GM21576 (cell line): ENCODE measurements around the gene RGS18.
A peak's percentile ranks its signal among the peaks of the same experiment; 100 is the strongest.
"Not testable (repeated sequence)": the region's sequence is repeated elsewhere in the genome, so short reads cannot be mapped to it uniquely, and the experiment has no call there.

Source experiments
- ATAC-seq: cut with Tn5 transposase; IDR thresholded peaks from one replicate; pipeline ENCODE4 v1.9.1; 2021; ENCODE audit warnings: mild to moderate bottlenecking, moderate library complexity; ENCODE audit not compliant: unreplicated experiment

The RGS18 gene

DNA sequence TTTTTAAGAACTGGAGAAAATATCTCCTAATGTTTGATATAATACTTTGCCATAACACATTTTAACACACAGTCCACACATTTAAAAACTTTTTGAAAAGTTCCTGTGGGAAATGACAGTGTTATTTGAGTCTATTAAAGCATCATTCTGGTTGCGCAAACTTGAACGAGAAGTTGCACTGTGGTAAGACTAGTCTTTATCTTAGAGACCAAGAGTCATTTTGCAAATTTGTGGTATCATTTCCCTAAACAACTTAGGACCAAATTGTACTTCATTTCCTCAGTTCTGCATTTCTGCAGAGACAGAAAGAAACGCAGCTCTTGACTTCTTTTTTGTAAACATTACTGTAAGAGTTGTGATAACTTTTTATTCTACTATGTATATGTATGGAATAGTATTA, at the start of gene RGS18:
Gene RGS18, plus strand, starts transcription at position 282 of the 400 bp plus-strand sequence. CDS start 176 bp downstream, outside the sequence.
- ATAC-seq: peak; percentile 87

- ATAC-seq: no peak
These were observed 48.7 kb upstream of the RGS18 start for GRCh38 chr1:192109576-192109975.

DNA sequence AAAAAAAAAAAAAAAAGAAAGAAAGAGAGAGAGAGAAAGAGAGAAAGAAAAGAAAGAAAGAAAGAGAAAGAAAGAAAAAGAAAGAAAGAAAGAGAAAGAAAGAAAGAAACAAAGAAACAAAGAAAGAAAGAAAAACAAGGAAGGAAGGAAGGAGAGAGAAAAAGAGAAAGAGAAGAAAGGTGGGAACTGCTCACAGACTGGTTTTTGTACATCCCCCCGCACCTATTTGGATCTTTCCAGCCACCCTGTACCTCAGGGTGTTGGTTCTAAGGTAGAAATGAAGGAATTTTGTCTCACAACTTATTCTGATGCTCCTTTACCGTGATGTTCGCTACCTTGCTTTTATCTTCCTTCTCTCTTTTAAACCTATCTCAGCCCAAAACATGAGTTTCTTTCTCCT, 43.3 kb upstream of the RGS18 start:
- no peak for ATAC-seq

DNA sequence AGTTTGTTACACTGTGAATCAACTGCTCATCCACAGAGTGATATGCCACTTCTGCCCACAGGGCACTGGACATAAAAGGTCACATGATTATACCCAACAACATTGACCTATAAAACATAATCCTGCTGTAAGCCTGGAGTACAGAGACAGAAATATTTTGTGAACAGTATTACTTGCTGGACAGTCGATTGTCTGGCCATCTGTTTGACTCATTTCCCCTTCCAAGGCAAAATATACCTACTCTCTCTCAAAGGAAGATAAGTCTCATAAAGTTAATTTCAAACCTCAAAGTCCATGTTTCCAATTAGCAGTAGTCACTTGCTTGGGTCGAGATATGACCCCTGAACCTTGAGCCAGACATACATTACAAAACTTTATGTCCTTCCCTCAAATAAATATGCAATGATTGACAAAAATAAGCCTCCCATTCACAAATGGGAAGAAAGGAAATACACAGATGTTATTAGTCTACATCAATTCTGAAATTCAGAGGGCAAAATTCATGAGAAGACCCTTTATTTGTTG, 39.3 kb upstream of the RGS18 start:
- ATAC-seq: no peak

GRCh38 chr1:192119701-192120100, 38.6 kb upstream of the RGS18 start:
- no peak for ATAC-seq

DNA sequence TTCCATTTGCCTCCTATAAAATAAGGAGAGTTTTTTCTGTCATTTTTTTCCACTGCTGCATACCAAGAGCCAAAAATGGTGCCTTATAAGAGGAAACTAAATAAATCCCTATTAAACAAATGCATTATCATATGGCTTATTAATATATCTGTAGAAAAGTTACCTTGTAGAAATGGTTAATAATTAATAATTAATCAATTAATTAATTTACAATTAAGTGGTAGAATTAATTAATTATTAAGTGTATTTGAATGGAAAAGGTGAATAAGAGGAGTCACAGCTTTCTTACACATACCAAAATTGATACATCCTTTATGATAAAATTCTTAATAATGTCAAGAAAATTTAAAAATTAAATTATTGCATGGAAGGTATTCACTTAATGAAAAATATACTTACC, 35.6 kb upstream of the RGS18 start:
- no peak for ATAC-seq

GRCh38 chr1:192123212-192123611, 35.0 kb upstream of the RGS18 start:
- no peak for ATAC-seq

DNA sequence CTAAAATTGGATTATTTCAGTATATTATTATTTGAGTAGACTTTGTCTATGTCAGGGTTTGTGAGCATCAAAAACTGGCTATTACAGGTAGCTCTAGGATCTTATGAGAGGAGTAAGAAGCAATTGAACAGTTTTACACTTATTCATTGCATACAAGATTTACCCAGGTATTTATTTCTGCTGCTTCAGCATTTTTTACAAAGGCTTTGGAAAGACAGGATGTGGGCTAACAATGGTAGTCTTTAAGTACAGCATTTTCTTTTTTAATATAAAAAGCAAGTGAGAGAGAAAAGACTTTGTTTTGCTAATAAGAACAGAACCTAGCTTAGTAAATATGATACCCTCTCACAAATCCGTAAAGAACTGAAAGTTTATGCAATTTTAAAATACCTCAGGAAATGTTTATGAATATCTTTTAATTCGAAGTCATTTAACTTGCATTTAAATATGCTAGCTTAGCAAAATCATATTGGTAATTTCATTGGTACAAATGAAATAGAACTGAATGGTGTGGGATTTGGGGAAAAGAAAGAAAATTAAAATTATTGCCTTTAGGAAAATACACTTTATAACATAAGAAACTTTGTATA, 32.1 kb upstream of the RGS18 start:
- no peak for ATAC-seq

DNA sequence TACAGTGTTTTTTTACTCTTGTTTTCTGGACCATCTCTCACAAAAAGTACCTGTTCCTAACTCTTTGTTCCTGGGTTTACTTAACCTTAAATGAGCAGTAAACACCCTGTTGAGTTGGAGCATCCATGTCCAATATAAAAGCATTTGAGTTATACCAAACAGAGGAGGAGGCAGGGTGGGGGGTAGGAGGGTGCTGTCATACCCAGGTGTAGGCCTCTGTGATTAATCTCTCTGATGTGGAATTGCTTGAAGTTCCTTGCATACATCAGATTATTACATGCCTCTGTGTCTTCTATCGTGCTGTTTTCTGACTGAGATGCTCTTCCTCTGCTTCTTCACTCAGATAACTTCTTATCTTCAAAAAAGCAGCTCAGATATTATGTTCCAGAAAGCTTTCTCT, 28.1 kb upstream of the RGS18 start:
- ATAC-seq: no peak

DNA sequence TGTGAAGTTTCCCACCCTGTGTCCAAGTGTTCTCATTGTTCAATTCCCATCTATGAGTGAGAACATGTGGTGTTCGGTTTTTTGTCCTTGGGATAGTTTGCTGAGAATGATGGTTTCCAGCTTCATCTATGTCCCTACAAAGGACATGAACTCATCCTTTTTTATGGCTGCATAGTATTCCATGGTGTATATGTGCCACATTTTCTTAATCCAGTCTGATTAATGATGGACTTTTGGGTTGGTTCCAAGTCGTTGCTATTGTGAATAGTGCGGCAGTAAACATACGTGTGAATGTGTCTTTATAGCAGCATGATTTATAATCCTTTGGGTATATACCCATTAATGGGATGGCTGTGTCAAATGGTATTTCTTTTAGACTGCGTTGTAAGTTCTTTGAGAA, 27.4 kb upstream of the RGS18 start:
- ATAC-seq: not testable (repeated sequence)

DNA sequence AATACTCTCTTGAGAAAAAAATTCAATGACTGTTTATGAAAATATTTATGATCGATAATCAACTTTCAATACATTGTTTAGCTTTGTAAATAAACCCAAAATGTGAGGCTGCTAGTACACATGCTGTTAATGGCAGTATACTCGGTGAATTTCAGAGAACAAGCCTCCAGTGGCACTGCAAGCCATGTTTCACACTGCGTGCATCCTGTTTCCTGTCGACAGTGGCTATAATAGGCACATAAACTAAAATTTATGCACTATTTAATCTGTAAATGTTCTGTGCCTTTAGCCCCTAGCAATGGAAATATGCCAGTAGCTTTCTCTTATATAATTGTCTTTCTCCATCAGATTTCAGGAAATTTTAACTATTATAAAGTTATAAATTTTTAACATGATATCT, 26.3 kb upstream of the RGS18 start:
- ATAC-seq: no peak

GRCh38 chr1:192133350-192133926, 24.8 kb upstream of the RGS18 start:
- ATAC-seq: no peak

DNA sequence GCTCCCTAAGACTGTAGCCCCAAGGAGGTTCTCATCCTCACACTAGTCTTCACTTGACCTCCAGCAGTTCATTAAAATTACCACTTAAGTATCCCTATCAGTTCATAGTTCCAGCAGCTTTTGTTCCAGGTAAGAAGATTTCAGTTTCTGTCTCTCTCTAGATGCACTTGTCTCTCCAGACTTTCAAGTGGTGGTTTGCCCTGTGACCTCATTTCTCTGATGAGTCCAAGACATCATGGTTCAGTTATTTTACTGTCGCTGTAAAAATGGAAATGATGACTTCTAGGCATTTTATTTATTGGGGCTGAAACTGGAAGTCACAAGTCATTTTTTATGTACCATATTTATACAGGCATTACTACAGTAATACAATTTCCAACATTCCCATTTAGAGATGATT, 17.9 kb upstream of the RGS18 start:
- no peak for ATAC-seq

DNA sequence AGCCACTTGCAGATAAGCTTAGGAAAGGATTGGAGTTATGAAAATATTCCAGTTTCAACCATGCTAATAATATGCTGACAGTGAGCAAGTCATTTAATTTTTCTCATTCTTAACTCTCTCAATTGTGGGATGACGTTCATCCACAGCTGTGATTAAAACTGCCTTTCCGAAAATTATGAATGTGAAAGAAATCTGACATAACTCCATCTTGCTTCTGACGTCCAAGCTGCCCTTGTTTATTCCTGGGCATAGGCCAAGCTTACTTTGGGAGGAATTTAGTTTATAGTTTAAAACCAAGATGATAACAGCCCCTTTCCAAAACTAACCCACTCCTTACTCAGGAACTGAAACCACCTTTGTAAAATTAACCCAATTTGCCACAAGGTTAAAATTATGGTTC, 11.0 kb upstream of the RGS18 start:
- no peak for ATAC-seq

DNA sequence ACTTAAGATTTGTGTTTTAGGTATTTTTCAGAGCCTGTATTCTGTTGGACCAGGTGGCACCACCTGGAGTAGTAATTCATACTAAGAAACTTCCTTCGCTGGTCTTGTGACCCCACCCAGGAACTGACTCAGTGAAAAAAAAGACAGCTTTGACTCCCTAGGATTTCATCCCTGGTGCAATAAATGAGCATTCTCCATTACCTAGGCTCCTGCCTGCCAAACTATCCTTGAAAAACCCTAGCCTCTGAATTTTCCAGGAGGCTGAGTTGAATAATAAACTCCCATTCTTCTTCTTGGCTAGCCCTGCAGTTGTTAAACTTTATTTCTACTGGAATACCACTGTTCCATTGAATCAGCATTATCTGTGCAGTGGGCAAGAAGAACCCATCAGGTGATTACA, 10.6 kb upstream of the RGS18 start:
- ATAC-seq: no peak

DNA sequence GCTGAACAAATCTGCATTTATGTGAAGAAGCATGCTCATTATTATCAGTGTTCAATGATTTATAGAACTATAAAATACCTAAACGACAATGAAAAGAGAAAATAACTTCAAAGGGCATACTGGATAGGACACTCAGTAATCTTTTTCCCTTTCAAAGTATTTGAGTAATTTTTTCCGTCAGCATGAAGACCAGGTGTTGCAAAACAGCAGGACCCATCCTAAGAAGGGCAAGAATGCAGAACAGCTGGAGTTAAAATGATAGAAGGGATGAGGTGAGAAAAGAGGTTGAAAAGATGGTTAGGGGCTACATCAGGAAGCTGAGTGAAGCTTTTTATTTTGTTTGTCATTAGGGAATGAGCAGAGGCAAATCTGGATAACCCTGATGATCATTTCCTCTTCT, 7.1 kb upstream of the RGS18 start:
- ATAC-seq: no peak

GRCh38 chr1:192153276-192153675, 5.0 kb upstream of the RGS18 start:
- ATAC-seq: no peak

- ATAC-seq: no peak
These were observed 1.2 kb upstream of the RGS18 start for GRCh38 chr1:192157067-192157466.

DNA sequence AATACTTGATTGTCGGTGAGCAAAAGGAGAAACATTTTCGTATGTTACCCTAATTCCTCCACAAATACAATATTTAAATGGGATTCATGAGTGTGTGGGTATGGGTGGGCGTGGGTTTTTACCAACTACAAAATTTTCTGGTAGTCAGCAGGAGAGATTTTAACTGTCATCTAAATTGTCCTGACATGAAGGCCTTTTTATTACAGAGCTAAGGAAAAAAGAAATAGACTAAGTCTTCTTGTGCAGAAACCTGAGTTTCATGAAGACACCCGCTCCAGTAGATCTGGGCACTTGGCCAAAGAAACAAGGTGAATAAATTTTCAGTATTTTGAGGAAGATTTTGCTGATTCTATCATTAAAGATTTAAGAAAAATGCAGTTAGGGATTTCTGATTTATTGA, 752 bp downstream of the RGS18 start:
- ATAC-seq: no peak

DNA sequence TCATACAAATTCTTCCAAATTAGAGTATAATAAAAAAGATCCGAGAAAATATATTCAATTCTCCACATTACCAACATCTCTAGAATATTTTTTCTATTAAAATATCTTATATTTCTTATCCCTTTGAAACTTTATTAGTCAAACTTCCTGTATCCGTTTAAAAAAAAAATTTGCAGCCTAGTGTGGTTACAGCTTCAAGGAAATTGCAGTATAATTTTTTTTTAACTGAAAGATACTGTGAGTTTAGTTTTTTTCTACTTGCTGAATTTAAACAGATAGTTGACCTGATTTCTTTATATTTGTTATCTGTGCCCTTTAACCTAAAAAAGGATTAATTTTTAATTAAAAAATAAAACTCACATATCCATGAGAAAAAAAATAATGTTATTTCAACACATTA, 1.5 kb downstream of the RGS18 start:
- ATAC-seq: no peak

GRCh38 chr1:192160196-192160595, 1.9 kb downstream of the RGS18 start:
- no peak for ATAC-seq

DNA sequence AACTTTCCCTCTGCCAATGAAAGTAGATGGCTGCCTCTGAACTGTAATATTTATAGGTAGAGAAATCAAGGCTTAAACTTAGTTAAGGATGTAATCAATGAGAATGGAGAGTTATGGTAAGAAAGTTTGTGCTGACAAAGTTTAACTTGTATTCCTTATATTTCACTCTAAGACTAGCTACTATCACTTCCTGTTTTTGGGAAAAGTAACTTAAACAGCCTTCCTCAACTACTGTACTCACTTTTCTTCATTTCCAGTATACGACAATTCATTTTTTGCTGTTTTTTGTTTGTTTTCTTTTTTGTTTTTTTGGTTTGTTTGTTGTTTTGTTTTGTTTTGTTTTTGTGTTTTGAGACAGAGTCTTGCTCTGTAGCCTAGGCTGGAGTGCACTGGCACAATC, 3.7 kb downstream of the RGS18 start:
- no peak for ATAC-seq

DNA sequence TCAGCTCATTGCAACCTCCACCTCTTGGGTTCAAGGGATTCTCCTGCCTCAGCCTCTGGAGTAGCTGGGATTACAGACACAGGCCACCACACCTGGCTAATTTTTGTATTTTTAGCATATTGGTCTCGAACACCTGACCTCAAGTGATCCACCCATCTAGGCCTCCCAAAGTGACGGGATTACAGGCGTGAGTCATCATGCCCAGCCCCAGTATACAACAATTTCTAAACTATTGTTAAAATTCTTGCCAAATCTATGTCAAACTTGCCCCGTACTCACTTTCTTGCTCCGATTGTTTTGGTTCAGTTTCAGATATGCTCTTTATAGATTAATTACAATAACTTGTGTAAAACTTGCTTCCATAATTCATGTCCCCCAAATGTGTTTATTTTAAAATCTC, 4.1 kb downstream of the RGS18 start:
- ATAC-seq: no peak
